COLO668 (cell line): ENCODE data around the gene POFUT2.

ENCODE experiments used
- DNase-seq: peaks from one replicate; lab custom pipeline; 2025; ENCODE audit not compliant: unreplicated experiment; lab: John Stamatoyannopoulos, UW

The POFUT2 gene

DNA sequence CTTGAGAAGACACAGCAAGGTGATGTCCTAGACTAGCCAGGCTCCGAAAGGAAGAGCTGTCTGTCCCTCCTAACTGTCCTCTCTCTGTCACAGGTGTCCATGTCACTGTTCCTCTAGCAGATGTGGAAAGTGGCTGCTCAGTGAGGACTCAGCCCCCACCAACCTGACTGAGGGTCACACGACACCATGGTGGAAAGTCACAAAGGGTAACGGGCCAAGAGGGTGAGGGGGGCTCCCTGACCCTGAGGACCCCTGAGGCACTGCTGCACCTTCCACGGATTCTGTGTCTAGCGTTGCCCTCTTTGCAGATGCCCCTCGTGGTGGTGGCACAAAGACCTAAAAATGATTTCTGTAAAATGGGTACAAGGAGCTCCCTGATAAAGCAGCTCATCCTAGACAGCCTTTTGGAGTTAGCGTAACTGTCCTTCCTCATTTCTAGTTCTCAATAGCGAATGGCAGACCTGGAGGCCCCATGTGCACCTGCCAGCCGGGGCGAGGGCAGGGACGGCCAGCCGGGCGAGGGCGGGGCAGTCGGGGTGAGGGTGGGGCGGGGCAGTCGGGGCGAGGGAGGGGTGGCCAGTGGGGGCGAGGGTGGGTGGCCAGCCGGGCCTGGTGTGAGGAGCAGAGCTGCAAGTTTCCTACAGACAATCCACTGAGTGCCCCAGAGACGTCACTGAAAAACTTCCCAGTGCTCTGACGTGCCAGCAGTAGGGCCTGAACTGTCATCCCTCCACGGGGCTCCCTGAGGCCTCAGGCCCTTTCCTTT is 23.4 kb downstream of the POFUT2 start:
- DNase-seq = no peak

DNA sequence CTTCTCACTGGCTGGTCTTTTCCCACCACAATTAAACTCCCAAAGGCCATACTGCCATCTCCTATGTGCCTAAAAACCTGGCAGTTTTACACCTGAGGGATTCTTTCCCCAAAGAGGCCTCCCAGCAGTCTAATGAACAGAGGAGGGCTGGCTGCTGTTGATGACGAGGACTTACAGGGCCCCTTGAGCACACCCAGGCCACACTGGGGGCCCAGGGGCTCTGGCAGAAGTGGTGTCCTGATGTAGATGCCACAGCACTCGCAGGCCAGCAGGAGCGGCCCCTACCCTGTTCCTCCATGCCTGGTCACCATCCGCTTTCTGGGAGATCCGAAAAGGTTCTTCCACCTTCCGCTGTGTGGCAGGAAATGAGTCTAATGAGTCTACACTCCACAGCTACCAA is 24.2 kb downstream of the POFUT2 start:
- DNase-seq = no peak

DNA sequence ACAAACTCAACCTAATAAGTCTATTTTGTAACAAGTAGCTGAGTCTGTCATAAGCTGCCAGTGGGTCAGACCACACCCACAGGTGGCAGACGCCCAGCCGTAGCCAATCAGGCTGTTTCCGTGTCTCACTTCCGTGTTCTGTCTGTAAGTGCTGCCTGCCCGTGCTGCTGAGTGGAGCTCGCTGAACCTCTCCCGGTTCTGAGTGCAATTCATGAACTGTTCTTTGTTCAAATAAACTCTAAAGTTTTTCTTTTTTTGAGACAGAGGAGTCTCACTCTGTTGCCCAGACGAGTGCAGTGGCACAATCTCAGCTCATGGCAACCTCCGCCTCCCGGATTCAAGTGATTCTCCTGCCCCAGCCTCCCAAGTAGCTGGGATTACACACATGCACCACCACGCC is 25.1 kb downstream of the POFUT2 start:
- DNase-seq = no peak

DNA sequence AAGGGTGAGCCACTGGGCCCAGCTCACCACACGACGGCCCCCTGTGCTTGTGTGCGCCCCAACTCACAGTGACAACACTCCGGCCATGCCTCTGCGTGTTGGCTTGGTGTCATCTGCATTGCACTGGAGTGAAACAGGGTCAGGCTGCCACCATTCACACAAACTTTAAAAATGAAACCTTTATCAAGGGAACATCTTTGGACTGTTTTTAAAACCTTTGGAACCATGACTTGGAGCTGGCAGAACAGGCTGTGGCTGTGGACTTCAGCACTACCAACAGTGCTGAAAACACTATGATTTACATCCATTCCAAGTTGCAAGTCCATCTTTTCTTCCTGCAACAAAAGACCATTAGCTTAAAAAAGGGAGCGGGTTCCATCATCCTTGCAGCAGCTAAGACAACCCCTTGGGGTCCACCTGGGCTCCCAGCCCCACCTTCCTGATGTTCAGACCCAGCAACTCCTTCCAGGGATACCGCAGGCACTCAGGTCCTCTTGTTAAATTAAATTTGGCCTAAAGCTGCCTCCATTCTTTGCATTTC is 25.6 kb downstream of the POFUT2 start:
- DNase-seq = no peak

- no peak for DNase-seq
Measured at GRCh38 chr21:45261093-45261492, 26.6 kb downstream of the POFUT2 start.

- no peak for DNase-seq
Measured at GRCh38 chr21:45260191-45260825, 27.4 kb downstream of the POFUT2 start.

GRCh38 chr21:45259206-45259840 is 28.4 kb downstream of the POFUT2 start:
- DNase-seq = no peak

GRCh38 chr21:45258466-45258865 is 29.2 kb downstream of the POFUT2 start:
- peak; percentile 41 for DNase-seq

- DNase-seq = no peak
Measured at GRCh38 chr21:45257673-45258341, 29.9 kb downstream of the POFUT2 start.

GRCh38 chr21:45256912-45257672 is 30.6 kb downstream of the POFUT2 start:
- DNase-seq = no peak

DNA sequence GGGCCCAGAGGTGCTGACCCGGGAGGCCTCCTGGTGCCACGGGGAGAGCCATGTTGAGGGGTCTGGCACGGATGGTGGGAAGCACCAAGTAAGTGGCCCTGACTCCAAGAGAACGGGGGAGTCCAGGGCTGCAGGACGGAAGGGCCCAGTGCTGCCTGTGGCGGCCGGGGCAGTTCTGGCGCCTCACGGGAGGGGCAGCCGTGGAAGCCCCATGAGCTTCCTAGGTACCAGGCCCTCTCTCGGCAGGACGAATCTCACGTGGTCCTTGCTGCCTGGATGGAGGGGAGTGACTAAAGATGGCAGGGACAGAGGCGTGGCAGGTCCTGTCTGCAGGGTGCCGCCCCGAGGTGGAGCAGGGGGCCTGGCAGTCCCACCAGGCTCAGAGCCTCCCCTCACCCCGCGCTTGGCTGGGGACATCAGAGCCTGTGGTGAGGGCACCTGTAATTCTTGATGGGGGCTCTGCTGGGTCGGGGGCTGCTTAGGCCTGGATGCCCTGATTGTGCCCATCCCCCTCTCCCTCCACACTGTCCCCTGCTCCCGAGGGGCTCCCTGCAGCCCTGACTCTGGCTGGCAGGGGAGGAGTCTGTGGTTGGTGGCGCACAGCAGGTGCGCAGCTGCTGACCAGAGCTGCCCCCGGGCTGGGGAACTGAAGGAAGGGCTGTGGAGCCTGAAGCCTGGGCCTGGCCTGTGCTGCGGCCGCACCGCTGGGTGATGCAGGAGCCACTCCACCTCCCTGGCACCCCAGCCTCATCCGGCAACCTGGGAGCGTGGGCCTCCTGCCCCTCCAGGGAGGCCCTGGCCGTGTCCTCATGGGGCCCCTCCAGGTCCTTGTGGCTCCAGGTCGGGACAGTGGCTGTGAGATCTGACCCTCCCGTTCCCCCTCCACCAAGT is 31.4 kb downstream of the POFUT2 start:
- peak; percentile 40 for DNase-seq

DNA sequence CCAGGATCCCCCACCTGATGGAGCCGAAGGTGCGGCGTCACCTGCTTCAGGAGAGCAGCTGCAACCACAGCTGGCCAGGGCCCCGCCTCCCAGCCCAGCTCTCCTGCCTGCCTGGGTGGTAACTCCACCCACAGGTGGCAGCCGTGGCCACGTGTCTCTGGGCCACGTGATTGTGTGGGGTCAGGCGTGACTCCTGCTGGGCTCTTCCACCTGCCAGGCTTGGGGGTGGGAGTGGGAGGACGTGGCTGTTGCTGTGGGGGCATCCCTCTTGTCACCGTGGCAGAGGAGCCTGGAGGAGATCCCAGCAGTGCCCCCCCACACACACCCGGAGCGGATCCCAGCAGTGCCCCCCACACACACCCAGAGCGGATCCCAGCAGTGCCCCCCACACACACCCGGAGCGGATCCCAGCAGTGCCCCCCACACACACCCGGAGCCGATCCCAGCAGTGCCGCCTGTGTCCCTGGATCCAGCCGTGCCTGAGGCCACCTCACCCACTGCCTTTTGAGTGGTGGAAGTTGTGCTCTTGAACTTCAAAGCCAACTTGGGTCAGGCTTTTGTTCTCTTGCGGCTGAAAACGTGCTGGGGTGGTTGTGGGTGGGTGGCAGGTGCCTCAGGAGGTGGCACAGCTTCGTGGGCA is 32.2 kb downstream of the POFUT2 start:
- DNase-seq = peak; percentile 91

DNA sequence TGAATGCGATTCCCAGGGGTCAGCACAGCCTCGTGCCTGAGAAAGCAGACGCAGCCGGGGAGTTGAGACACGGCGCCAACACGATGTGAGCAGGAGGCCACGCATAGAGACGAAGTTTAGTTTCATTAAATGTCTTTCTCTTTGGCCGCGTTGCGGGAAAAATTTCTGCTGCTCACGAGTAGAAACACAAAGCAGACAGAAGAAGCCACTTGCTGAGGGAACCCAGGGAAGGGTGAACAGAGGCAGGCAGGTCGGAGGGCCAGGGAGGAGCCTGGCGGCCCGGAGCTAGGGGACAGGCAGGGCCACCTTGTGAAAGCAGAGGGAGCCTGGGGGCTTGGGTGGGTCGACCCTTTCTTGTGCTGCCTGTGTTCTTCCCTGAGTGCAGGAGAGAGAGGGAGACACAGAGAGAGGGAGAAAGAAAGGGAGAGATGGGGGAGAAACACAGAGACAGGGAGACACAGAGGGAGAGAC is 33.2 kb downstream of the POFUT2 start:
- no peak for DNase-seq

- DNase-seq = no peak
Measured at GRCh38 chr21:45253633-45254459, 33.8 kb downstream of the POFUT2 start.

DNA sequence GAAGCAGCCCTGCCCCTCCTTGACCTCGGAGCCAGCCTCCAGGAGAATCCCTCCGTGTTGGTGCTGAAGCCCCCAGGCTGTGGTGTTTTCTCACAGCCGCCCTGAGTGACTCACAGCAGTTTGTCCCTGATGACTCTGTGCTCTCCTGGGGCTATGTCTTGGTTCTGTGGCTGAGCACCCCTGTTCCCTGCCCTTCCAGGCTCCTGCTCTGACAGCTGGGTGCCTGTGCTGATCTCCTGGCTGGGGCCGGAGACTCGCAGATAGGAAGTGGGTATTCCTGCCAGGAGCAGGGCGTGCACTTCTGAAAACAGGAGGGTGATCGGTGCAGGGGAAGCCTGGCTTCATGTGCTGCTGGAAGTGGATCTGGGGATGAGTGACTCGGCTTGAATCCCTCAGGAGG is 34.5 kb downstream of the POFUT2 start:
- no peak for DNase-seq

- DNase-seq = no peak
Measured at GRCh38 chr21:45252448-45252925, 35.2 kb downstream of the POFUT2 start.

- no peak for DNase-seq
Measured at GRCh38 chr21:45251635-45252447, 35.9 kb downstream of the POFUT2 start.
